Measurements from ENCODE around the gene VPS16. TPM values are rescaled to one million over a fixed set of nuclear protein-coding genes. Genes with fewer than 3 reads are reported as not detected.

VPS16 gene
- total RNA-seq, 4 donors from 2014 or later: 22.0 to 37.5 (median 30.2) TPM

GRCh38 chr20:2858591-2858990, 18.0 kb downstream of the VPS16 start:
- H3K4me1 ChIP-seq: peaks cover 0 to 8% (median 0%) of the 10 kb centered on the region in 4 donors
- peaks cover 17 to 42% (median 37%) of the 10 kb centered on the region in 4 donors for H3K36me3 ChIP-seq
- TF ChIP-seq POLR2A (IDR thresholded peaks at IDR 0.05; ENCODE audit: low read depth): no peak
- TF ChIP-seq CTCF (IDR thresholded peaks at IDR 0.05): no peak
- no peak for TF ChIP-seq POLR2AphosphoS5 (IDR thresholded peaks at IDR 0.05)
- no peak for TF ChIP-seq EP300 (IDR thresholded peaks at IDR 0.05)
- H3K27me3 ChIP-seq: no peaks in the 10 kb centered on the region
- WGBS: 100% methylated on average over 2 of the region's 2 CpGs
- no peaks in the 10 kb centered on the region for H3K9me3 ChIP-seq
- DNase-seq (ENCODE audit: extremely low spot score): no peak
- intact Hi-C loops (cut with DNase I): no loop called here
- no peak overlapping the region for H3K27ac ChIP-seq (replicated peaks in 1 of 4)
- no peak overlapping the region for H3K4me3 ChIP-seq

GRCh38 chr20:2859330-2860121, 19.0 kb downstream of the VPS16 start:
- intact Hi-C loops (cut with DNase I): no loop called here
- H3K9me3 ChIP-seq: no peaks in the 10 kb centered on the region
- 93% methylated on average over 3 of the region's 4 CpGs for WGBS
- H3K27ac ChIP-seq (replicated peaks in 1 of 4): no peak overlapping the region
- peaks cover 25 to 51% (median 47%) of the 10 kb centered on the region in 4 donors for H3K36me3 ChIP-seq
- TF ChIP-seq EP300 (IDR thresholded peaks at IDR 0.05) (no peak), POLR2A (IDR thresholded peaks at IDR 0.05; ENCODE audit: low read depth) (no peak), POLR2AphosphoS5 (IDR thresholded peaks at IDR 0.05) (no peak)
- no peaks in the 10 kb centered on the region for H3K27me3 ChIP-seq
- no peak for DNase-seq (ENCODE audit: extremely low spot score)
- H3K4me1 ChIP-seq: peaks cover 0 to 8% (median 0%) of the 10 kb centered on the region in 4 donors
- no peak overlapping the region for H3K4me3 ChIP-seq

GRCh38 chr20:2864626-2865025, 24.1 kb downstream of the VPS16 start:
- 96% methylated on average over 10 of the region's 12 CpGs for WGBS

GRCh38 chr20:2865101-2865500, 24.6 kb downstream of the VPS16 start:
- Histone ChIP-seq H3K9me3 (no peaks in the 10 kb centered on the region), H3K4me3 (no peak overlapping the region), H3K4me1 (no peaks in the 10 kb centered on the region), H3K36me3 (peaks cover 36 to 69% (median 67%) of the 10 kb centered on the region in 4 donors), H3K27me3 (no peaks in the 10 kb centered on the region), H3K27ac (replicated peaks in 1 of 4) (no peak overlapping the region)
- intact Hi-C loops (cut with DNase I): no loop called here
- WGBS: 97% methylated on average over 7 of the region's 10 CpGs
- no peak for DNase-seq (ENCODE audit: extremely low spot score)
- TF ChIP-seq POLR2A (IDR thresholded peaks at IDR 0.05; ENCODE audit: low read depth) (no peak), POLR2AphosphoS5 (IDR thresholded peaks at IDR 0.05) (no peak), CTCF (IDR thresholded peaks at IDR 0.05) (no peak), EP300 (IDR thresholded peaks at IDR 0.05) (no peak)

More at GRCh38 chr20:2864626-2865025, 24.1 kb downstream of the VPS16 start:
- Histone ChIP-seq H3K9me3 (no peaks in the 10 kb centered on the region), H3K4me1 (no peaks in the 10 kb centered on the region), H3K4me3 (no peak overlapping the region), H3K36me3 (peaks cover 36 to 71% (median 69%) of the 10 kb centered on the region in 4 donors), H3K27ac (replicated peaks in 1 of 4) (no peak overlapping the region), H3K27me3 (no peaks in the 10 kb centered on the region)
- TF ChIP-seq EP300 (IDR thresholded peaks at IDR 0.05): no peak
- no peak for TF ChIP-seq CTCF (IDR thresholded peaks at IDR 0.05)
- TF ChIP-seq POLR2A (IDR thresholded peaks at IDR 0.05; ENCODE audit: low read depth): no peak
- no peak for TF ChIP-seq POLR2AphosphoS5 (IDR thresholded peaks at IDR 0.05)
- DNase-seq (ENCODE audit: extremely low spot score): no peak
- intact Hi-C loops (cut with DNase I): no loop called here

- H3K27ac ChIP-seq (replicated peaks in 1 of 4): no peak overlapping the region
- peaks cover 0 to 3% (median 3%) of the 10 kb centered on the region in 4 donors for H3K4me1 ChIP-seq
- no peak overlapping the region for H3K4me3 ChIP-seq
- no peaks in the 10 kb centered on the region for H3K9me3 ChIP-seq
- intact Hi-C loops (cut with DNase I): no loop called here
- WGBS: 78% methylated on average over 3 of the region's 3 CpGs
- no peak for DNase-seq (ENCODE audit: extremely low spot score)
- H3K27me3 ChIP-seq: no peaks in the 10 kb centered on the region
- H3K36me3 ChIP-seq: peaks cover 33 to 64% (median 63%) of the 10 kb centered on the region in 4 donors
- no peak for TF ChIP-seq POLR2AphosphoS5 (IDR thresholded peaks at IDR 0.05)
- no peak for TF ChIP-seq CTCF (IDR thresholded peaks at IDR 0.05)
- no peak for TF ChIP-seq POLR2A (IDR thresholded peaks at IDR 0.05; ENCODE audit: low read depth)
- TF ChIP-seq EP300 (IDR thresholded peaks at IDR 0.05): no peak
These were observed 25.1 kb downstream of the VPS16 start for GRCh38 chr20:2865630-2866029.
